Vagina (tissue), 2 donors: Measurements from ENCODE around the gene ARHGAP45.

Experiments
- POLR2A ChIP-seq, 2 donors: fragments of 450-650 bp; IDR thresholded peaks; one replicate each; pipeline ENCODE4 v1.6.1; 2017; ENCODE audit warnings: antibody characterized with exemption in 2 of 2, mild to moderate bottlenecking in 2 of 2, moderate library complexity in 2 of 2
- TF ChIP-seq, protein P1 (sequence below), 3 experiments: fragments of 450-650 bp in 2 of 3; fragments of 200-600 bp in 1 of 3; sonication (generic) in 1 of 3; IDR thresholded peaks; one replicate each; pipeline ENCODE4 v1.5.1; 2017 to 2019; ENCODE audit warnings: antibody characterized with exemption in 3 of 3, mild to moderate bottlenecking in 2 of 3, moderate library complexity in 2 of 3

DNA sequence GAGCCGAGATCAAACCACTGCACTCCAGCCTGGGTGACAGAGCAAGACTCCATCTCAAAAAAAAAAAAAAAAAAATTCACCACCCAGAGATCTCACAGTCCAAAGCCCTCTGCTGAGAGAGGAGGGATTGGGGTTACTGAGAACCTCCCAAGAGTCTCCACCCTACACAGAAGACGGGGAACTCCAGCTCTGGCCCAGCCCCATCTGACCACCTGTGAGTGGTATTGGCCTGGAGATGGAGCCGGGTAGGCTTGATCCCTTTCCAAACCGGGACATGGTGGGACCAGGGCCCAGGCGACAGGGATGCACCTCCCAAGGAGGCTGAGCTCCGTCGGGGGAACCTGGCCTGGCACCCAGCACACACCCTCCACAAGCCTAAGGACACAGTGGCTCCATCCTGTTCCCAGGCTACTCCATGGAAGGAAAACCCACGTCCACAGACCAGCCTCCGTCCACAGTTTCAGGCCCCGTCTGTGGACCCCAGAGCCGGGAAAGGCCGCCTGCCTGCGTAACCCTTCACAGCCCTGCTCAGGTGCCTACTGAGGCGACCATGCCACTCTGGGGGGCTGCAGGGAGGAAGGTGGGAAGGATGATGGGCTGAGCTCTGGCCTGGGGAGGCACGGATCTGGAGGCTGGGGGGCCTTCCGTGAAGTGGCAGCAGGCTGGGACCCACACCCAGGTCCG, 47.9 kb upstream of the ARHGAP45 start:
- TF ChIP-seq, protein P1, sequence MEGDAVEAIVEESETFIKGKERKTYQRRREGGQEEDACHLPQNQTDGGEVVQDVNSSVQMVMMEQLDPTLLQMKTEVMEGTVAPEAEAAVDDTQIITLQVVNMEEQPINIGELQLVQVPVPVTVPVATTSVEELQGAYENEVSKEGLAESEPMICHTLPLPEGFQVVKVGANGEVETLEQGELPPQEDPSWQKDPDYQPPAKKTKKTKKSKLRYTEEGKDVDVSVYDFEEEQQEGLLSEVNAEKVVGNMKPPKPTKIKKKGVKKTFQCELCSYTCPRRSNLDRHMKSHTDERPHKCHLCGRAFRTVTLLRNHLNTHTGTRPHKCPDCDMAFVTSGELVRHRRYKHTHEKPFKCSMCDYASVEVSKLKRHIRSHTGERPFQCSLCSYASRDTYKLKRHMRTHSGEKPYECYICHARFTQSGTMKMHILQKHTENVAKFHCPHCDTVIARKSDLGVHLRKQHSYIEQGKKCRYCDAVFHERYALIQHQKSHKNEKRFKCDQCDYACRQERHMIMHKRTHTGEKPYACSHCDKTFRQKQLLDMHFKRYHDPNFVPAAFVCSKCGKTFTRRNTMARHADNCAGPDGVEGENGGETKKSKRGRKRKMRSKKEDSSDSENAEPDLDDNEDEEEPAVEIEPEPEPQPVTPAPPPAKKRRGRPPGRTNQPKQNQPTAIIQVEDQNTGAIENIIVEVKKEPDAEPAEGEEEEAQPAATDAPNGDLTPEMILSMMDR (IDR thresholded peaks at IDR 0.05): no peak
- TF ChIP-seq POLR2A (IDR thresholded peaks at IDR 0.05): no peak
